T47D (cell line): ENCODE measurements around the gene KIF3A.

ENCODE experiments used
- DNase-seq, 2 experiments: peaks; one replicate each; pipeline versions ENCODE4 v3.0.0 to v3.0.0-alpha.2; 2011 to 2012; ENCODE audit warnings: low read depth in 1 of 2, low spot score in 1 of 2
- JUND ChIP-seq: IDR thresholded peaks from 2 replicates; pipeline ENCODE4 v1.6.1; 2012; ENCODE audit warnings: low read depth
- in situ Hi-C: cut with HindIII; loops from 2 replicates; pipeline ENCODE4 v1.10.0; 2016; ENCODE audit warnings: low sequenced_read_pairs, low pct_unique_long_range_greater_than_20kb

Gene KIF3A

DNA sequence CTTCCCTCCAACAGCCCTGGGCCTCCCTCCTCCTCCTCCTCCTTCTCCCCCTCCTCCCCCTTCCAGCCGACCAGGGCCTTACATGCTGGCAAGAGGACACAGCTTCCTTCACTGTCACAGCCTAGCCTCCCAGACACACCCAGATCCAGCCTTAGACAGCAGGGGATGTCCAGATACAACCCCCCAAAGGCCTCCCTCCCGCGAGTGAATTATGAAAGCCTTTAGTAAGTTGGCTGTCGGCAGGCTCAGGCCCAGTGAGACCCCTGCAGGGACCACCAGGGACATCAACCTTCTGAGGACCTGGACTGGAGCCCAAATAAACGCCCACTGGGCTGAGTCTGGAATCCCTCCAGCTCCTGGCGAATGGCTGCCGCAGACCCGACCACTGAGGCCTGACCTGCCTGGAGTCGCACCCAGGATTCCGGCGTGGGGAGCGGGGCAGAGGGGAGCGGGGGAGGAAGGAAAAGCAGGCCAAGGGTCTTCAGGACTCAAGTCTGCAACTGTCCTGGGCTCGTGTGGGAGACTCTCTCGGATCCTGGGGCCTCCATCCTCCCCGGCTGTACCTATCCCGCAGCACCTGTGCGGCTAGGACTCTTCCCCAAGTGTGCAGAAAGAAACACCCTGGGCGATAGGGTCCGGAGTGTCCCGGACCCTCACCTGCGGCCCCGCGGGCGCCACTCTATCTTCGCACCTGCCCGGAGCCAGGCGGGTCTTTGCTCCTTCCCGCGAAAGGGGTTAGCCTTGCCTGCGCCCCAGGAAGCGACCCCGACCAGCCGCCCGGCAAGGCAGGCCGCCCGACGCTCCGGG, 39.0 kb upstream of the KIF3A start:
- TF ChIP-seq JUND = no peak
- in situ Hi-C loops = no loop called here
- peak in 1 of 2 experiments; percentile 68 for DNase-seq

DNA sequence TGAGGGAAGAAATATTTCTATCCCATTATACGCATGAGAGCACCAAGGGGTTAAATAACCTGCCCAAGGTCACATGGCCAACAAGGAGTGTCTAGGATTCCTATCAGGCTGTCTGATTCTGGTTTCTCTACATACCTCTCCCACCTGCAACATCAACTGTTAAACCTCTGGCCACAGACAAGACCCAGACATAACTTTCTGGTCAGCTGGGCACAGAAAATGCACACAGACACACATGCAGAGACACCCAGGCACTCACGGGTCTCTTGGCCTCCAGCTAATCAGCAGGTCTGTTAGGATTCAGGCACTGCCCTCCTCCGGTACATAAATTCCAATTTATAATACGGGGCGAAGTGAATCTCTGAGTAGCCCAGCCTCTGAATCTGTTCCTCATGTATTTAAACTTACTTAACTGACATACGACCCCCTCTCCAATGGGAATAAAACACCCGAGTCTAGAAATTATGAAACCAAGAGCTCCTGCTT, 38.2 kb upstream of the KIF3A start:
- in situ Hi-C loops = no loop called here
- DNase-seq = peak in 1 of 2 experiments; percentile 76
- no peak for TF ChIP-seq JUND

DNA sequence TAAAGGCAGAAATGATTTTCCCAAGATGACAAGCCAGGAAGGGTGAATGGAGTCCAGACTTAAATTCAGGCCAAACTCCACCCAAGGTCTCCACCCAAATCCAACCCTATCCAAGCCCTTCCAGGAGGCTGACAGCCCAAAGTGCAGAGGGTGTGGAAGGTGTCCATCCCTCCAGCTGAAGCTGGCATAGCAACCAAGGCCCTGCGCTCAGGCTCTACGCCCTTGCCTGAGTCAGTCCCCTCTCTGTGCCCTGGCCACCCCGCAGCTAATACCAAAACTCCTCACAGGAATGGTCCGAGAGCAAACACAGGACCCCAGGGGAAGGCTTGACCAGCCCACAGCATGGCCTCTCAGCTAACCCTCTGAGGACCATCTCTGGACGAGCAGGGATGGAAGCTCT, 37.5 kb upstream of the KIF3A start:
- DNase-seq = no peak
- TF ChIP-seq JUND = no peak
- in situ Hi-C loops = no loop called here

DNA sequence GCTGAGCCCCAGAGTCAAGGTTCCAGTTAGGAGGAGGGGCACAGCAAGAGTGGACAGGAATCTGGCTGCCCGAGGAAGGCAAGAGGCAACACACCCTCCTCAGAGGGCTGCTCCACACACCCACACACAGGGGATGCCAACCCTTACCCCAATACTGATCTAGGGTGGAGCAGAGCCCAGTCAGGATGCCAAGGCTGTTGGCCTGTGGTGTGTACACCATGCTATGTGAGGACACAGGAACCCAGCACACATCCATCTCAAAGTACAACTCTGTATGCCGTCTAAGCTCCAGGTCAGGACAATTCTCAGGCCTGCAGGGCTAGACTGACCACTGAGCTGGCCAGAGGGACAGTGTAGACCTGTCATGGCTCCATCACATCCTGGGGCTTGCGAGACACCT, 37.1 kb upstream of the KIF3A start:
- DNase-seq = no peak
- no peak for TF ChIP-seq JUND
- in situ Hi-C loops = no loop called here

DNA sequence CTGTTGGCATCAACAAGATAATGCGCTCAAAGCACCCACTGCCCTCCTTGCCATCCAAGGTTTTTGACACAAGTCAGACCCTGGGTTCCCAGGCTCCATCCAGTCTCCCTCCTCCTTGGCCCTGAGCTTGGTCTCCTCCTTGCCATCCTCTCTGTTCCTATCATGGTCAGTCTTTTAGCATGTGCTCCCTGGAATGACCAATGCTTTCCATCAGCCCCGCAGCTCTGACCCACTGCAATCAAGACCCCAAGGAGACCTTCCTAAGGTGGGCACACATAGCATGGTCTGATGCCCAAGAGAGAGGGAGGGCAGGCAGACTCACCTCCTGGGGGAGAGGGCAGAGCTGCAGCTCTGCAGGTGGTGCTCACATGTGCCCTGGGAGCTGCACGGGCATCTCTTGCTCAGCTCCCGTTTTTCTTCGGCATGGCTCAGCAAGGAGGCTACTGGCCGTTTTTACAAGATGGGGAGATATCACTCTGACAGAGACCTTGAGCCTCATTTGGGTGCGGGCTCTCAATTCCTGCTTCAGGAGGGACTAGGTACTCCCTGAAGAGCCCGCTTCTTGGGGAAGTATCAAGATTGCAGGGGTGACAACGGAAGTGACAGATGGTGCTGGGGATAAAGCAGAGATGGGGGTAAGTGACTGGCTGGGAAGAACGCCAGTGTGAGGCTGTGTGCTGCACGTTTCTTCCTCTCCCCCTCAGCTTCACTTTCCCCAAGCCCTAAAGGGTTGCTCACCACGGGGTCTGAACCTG, 36.4 kb upstream of the KIF3A start:
- no peak for DNase-seq
- no peak for TF ChIP-seq JUND
- in situ Hi-C loops = no loop called here

DNA sequence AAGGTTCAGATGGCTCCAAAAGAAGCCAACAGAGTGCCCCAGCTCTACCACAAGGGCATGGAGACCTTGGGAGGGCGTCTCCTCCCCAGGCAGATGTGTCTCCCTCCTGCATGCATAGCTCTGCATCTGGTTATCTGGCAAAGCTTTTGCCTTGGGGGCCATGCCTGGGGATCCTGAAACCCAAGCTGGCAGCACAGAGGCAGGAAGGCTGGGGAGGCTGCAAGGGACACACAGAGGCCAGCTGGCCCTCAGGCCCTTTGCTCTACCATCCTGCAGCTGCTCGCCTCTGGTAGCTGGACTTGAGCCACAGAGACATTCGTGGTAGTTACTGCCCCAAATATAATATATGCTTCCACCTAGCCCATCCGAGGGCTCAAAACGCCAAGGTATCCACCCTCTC, 35.8 kb upstream of the KIF3A start:
- no peak for DNase-seq
- in situ Hi-C loops = no loop called here
- no peak for TF ChIP-seq JUND

DNA sequence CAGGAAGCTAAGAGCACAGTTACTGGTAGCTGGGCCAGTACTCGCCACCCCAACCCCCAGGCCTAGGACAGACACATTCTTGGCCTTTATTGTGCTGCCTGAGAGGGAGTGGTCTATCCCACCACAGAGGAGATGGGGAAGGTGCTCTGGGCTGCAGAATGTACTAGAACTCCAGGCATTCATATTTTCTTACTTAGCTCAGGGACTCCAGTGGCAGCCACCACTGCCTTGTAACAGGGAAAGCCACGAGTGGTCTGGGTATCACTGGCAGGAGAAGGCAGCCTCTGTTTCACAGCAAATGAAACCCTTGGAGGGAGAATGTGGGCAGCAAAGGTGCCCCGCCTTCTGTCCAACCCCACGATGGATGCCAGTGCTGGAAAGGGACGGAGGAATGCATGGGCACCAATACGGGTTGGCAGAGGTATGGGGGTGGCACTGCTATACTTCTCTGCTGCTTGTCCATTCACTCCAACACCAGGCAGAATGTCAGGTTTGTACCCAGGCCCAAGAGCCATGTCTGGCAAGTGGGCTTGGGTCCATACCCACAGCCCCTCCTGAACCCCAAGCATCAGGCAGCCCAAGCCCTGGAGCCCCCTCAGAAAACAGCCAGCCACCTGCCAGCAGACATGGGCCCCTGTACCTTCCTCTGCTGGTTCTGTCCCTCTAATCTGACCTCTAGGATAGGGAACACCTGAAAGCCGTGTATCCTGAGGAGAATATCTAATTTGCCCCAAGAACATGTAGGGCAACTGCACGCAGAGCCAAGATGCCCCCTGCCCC, 35.1 kb upstream of the KIF3A start:
- in situ Hi-C loops = no loop called here
- no peak for DNase-seq
- TF ChIP-seq JUND = no peak

DNA sequence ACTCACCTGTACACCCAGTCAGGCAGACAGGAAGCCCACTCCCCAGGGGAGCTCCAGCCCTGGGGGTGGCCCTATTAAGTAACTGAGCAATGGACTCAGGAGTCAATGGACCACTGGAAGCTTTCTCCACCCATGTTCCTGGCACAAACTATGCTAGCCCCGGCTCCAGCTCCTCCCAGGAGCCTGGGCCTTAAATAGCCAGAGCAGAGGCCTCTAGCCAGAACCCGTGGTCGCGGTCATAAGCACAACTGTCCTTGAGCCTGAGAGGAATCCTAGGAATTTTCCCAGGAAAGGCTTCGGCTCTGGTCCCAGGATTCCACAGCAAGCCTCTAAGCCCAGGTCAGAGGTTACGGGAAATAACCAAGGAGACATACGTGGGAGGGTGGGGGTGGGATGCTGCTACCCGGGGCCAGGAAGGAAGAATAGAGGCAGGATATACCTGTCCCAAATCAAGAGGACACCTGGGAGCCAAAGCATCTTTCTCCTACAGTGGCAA, 34.2 kb upstream of the KIF3A start:
- peak in 1 of 2 experiments; percentile 69 for DNase-seq
- TF ChIP-seq JUND = no peak
- in situ Hi-C loops = no loop called here

DNA sequence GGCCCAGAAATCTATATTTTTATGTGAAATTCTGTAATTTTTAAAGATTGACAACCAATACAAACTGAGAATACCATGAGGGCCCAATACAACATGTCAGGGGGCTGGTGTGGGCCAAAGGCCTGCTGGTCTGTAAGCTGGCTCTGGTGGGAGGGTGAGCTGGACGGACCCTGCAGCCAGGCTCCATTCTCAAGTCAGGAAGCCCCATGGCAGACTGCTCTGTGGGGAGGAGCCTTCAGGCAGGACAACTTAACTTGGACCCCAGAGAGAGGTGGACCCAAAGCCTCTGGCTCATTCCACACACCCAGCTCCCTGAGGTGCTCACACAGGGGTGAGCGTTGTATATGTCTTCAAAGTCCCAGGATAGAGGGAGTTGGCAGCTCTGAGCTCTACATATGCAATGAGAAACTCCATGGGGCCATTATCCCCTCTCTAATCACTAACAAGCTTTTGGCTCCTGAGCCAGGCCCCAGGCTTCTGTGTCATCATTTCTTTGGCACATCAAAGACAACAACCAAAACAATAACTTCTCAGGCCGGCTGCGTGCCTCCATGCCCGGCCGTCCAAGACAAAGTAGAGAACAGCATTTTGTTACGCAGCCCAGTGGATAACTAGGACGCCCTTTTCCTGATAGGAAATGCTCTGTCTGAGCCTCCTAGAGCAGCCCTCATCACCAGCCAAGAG, 33.3 kb upstream of the KIF3A start:
- no peak for DNase-seq
- TF ChIP-seq JUND = no peak

DNA sequence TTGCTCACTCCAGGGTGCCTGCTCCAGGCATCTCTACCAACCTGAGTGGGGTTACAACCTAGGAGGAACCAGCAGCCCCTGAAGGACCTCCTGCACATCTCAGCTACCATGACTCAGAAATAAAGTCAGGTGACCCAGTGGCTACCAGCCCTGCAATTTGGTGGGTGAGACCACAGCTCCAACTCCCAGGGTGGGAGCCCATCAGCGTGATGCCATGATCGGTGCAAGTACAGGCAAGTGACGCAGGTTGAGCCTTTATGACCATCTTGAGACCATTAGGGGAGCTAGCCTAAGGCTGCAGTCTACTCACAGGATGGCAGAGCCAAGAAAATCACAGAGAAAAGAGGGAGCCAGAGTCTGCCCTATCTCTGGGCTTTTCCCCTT, 31.1 kb upstream of the KIF3A start:
- no peak for TF ChIP-seq JUND
- in situ Hi-C loops = no loop called here
- no peak for DNase-seq

More for the DNA sequence above, 33.3 kb upstream of the KIF3A start:
- in situ Hi-C loops = no loop called here

DNA sequence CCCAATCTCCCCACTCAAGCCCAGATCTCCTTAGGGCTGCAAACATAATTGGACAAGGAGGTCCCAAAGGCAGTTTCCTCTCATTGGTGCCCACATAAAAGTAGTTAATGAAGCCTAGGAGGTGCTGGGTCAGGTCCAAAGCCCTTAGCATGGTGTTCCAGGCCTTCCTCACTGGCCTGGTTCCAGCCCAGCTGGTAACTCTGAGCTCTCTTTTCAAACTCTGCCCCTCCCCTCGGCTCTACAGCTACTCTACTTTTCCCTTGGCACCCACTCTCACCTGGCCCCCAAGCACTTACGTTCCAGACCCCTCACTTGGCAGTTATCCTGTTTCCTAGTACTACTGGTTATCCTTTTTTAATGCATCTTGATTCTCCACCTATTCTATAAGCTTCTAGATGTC, 29.8 kb upstream of the KIF3A start:
- in situ Hi-C loops = no loop called here
- TF ChIP-seq JUND = no peak
- DNase-seq = no peak

DNA sequence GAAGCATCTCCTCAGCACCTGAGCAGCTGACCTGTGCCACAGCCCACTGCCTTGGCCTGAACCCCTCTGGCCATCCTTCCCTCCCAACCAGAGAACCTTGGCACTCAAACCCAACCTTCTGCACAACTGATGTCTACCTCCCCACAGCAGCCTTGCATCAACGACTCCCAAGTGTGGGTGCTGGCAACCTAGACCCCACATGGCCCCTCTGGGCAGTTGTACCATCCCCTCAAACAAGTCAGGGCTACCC, 29.4 kb upstream of the KIF3A start:
- no peak for TF ChIP-seq JUND

More for the DNA sequence above, 29.4 kb upstream of the KIF3A start:
- no peak for DNase-seq
- in situ Hi-C loops = no loop called here
